Cardiac muscle cell (in vitro differentiated cells and primary cell): Measurements from ENCODE around the gene SCNN1A. TPM values are rescaled to one million over a fixed set of nuclear protein-coding genes. Genes with fewer than 3 reads are reported as not detected.

Source experiments
- DNase-seq, 2 donors: peaks; one replicate each; pipeline versions ENCODE4 v3.0.0 to v3.0.0-alpha.2; 2010 to 2017; ENCODE audit warnings: low read depth in 1 of 2, low spot score in 1 of 2
- H3K27ac ChIP-seq: fragments of 200-600 bp; sonication (generic); 2 replicates; pipeline ENCODE4 v1.5.1; 2016
- H3K27me3 ChIP-seq: fragments of 200-600 bp; sonication (generic); 2 replicates; pipeline ENCODE4 v1.6.0; 2016; ENCODE audit warnings: control low read depth
- H3K36me3 ChIP-seq: fragments of 200-600 bp; sonication (generic); 2 replicates; pipeline ENCODE4 v1.5.1; 2016; ENCODE audit warnings: control low read depth
- H3K4me1 ChIP-seq: fragments of 200-600 bp; sonication (generic); 2 replicates; pipeline ENCODE4 v1.8.1; 2017; ENCODE audit warnings: low read depth, mild to moderate bottlenecking, mixed run types
- H3K4me3 ChIP-seq: fragments of 200-600 bp; sonication (generic); 2 replicates; pipeline ENCODE4 v1.5.1; 2016; ENCODE audit warnings: mild to moderate bottlenecking
- H3K9me3 ChIP-seq: fragments of 200-600 bp; sonication (generic); 2 replicates; pipeline ENCODE4 v1.5.1; 2017; ENCODE audit warnings: low read depth, mild to moderate bottlenecking, control low read depth
- CTCF ChIP-seq: IDR thresholded peaks from 2 replicates; pipeline ENCODE4 v1.5.1; 2012; ENCODE audit warnings: low read depth, mild to moderate bottlenecking, low read length
- polyA plus RNA-seq: library from polyadenylated mRNA; unstranded; fragments of >200 nt; fragmentation: Nextera tagmentation; extraction: Ambion mirVana; gene quantifications from 2 replicates; pipeline ENCODE4 v1.2.1, GENCODE V29; 2016
- total RNA-seq: library from RNA; depleted of rRNA; stranded (reverse); fragments of >200 nt; gene quantifications from 2 replicates; pipeline ENCODE4 v1.2.3, GENCODE V29; 2016

The SCNN1A gene
- total and polyA plus RNA-seq, 2 experiments from 2014 or later = 0.66 TPM; not detected in 1

- TF ChIP-seq CTCF = no peak
- DNase-seq = no peak
- H3K36me3 ChIP-seq = no peaks in the 10 kb centered on the region
- H3K9me3 ChIP-seq = no peaks in the 10 kb centered on the region
- H3K27ac ChIP-seq = no peak overlapping the region
- H3K4me3 ChIP-seq = no peak overlapping the region
- no peaks in the 10 kb centered on the region for H3K4me1 ChIP-seq
- H3K27me3 ChIP-seq = no peaks in the 10 kb centered on the region
Observed at GRCh38 chr12:6361834-6362233, 13.5 kb downstream of the SCNN1A start.

- Histone ChIP-seq H3K4me1 (no peaks in the 10 kb centered on the region), H3K36me3 (no peaks in the 10 kb centered on the region), H3K27ac (no peak overlapping the region), H3K4me3 (no peak overlapping the region), H3K27me3 (no peaks in the 10 kb centered on the region), H3K9me3 (no peaks in the 10 kb centered on the region)
- TF ChIP-seq CTCF = no peak
- DNase-seq = no peak
Observed at GRCh38 chr12:6360578-6361490, 14.5 kb downstream of the SCNN1A start.

GRCh38 chr12:6360080-6360571 lies 15.2 kb downstream of the SCNN1A start:
- H3K36me3 ChIP-seq = no peaks in the 10 kb centered on the region
- TF ChIP-seq CTCF = no peak
- H3K4me1 ChIP-seq = no peaks in the 10 kb centered on the region
- H3K27me3 ChIP-seq = no peaks in the 10 kb centered on the region
- no peaks in the 10 kb centered on the region for H3K9me3 ChIP-seq
- no peak overlapping the region for H3K27ac ChIP-seq
- H3K4me3 ChIP-seq = no peak overlapping the region
- DNase-seq = no peak

- Histone ChIP-seq H3K27ac (no peak overlapping the region), H3K4me1 (no peaks in the 10 kb centered on the region), H3K9me3 (no peaks in the 10 kb centered on the region), H3K27me3 (no peaks in the 10 kb centered on the region), H3K36me3 (no peaks in the 10 kb centered on the region), H3K4me3 (no peak overlapping the region)
- no peak for DNase-seq
- TF ChIP-seq CTCF = no peak
Observed at GRCh38 chr12:6358881-6359280, 16.5 kb downstream of the SCNN1A start.

GRCh38 chr12:6356374-6356820 lies 19.0 kb downstream of the SCNN1A start:
- Histone ChIP-seq H3K4me3 (no peak overlapping the region), H3K27ac (no peak overlapping the region), H3K36me3 (no peaks in the 10 kb centered on the region), H3K9me3 (no peaks in the 10 kb centered on the region), H3K4me1 (no peaks in the 10 kb centered on the region), H3K27me3 (no peaks in the 10 kb centered on the region)
- DNase-seq = no peak
- TF ChIP-seq CTCF = no peak
